ENCODE data around the gene MSI1.
A peak's percentile ranks its signal among the peaks of the same experiment; 100 is the strongest.
"Not testable (repeated sequence)": the region's sequence is repeated elsewhere in the genome, so short reads cannot be mapped to it uniquely, and the experiment has no call there.

MSI1 gene

GRCh38 chr12:120353556-120354317 is 15.2 kb downstream of the MSI1 start:
- no peak for DNase-seq

DNA sequence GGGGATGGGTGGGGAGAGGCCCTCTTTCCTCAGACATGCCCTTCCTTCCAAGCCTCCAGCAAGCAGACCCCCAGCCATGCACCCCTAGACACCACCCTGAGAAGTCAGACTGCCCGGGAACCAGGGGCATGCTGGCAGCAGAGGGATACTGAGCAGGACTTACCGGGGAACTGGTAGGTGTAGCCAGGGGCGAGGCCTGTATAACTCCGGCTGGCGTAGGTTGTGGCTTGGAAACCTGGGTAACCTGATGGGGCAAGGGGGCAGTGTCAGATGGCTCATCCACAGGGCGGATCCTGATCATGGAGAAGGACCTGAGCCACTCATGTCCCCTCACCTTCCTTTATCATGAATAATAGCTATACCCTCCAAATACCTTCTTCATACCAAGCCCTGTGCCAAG is 15.8 kb downstream of the MSI1 start:
- DNase-seq: no peak

DNA sequence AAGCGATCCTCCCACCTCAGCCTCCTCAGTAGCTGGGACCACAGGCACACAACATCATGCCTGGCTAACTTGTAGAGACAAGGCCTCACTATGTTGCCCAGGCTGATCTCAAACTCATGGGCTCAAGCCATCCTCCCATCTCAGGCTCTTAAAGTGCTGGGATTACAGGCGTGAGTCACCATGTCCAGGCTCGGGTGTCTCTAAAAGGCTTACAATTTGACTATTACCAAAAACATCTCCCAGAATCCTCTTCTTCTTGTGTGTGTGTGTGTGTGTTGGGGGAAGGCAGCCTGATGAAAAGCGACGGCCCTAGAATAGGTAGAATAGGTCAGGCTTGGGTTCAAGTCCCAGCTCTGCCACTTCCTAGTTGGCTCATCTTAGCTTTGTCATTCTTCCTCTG is 16.8 kb downstream of the MSI1 start:
- peak; percentile 20 for DNase-seq

DNA sequence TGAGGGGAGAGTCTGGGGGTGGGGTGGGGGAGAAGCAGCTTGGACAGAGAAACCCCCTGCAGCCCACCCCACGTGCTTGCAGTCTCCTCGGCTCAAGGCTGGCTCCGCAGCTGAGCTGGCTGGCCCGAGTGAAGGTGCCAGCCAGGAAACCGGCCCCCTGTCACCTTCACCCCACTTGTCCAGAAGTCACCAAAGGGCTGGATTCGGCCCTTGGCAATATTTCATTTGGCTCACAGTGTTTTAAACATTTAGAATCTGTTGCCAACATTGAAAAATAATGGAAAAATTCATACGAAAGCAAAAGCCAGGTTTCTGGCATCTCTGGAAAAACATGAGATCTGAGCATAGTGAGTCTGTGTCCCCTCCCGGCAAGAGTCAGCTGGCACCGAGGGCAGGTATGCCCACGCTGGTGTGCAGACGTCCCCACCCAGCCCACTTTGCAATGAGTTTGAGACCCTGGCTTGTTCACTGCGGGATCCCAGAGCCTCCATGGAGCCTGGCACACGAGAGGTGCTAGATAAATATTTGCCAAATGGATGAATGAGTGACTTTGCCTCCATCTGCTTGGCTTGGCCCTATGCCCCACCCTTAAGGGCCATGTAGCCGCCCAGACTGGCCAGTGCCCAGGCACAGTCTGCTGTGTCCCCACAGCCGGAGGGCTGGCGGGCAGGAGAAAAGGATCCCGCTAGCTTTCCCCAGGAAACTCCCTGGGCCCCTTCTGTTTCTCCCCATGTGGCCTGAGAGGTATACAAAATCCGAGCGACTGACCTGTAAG is 18.2 kb downstream of the MSI1 start:
- no peak for DNase-seq

DNA sequence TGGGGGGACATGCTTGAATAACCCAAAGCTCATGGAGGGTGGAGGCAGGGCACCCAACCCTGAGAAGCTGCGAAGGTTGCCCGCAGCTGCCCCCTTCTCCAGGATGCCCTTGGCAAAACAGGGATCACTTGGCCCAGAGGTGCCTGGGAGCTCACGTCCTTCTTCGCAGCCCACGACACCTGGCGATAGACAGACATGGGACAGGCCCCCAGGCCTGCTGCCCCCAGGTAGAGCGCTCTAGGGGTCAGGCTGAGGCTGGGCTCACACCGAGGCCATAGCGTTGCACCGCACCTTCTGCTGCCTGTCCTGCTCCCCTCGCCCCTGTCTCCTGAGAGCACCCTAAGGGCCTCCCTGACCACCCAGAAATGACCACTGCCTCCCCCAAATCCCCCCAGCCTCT is 21.2 kb downstream of the MSI1 start:
- DNase-seq: no peak

GRCh38 chr12:120346681-120347080 is 22.3 kb downstream of the MSI1 start:
- DNase-seq: no peak

GRCh38 chr12:120346031-120346430 is 22.9 kb downstream of the MSI1 start:
- DNase-seq: no peak

DNA sequence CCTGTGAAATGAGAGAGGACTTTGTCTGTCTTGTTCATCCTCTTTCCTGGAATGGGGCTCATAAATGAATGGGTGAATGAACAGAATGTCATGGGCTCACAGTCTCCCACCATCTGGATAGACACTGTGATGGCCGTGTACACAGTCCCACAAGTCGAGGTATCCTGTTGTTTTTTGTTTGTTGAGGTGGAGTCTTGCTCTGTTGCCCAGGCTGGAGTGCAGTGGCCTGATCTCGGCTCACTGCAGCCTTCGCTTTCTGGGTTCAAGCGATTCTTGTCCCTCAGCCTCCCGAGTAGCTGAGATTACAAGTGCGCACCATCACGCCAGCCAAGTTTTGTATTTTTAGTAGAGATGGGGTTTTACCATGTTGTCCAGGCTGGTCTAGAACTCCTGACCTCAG is 25.3 kb downstream of the MSI1 start:
- DNase-seq: no peak

- no peak for DNase-seq
Measured at GRCh38 chr12:120343039-120343537, 25.9 kb downstream of the MSI1 start.

GRCh38 chr12:120342175-120343038 is 26.6 kb downstream of the MSI1 start:
- no peak for DNase-seq

GRCh38 chr12:120339256-120339655 is 29.7 kb downstream of the MSI1 start:
- DNase-seq: no peak

DNA sequence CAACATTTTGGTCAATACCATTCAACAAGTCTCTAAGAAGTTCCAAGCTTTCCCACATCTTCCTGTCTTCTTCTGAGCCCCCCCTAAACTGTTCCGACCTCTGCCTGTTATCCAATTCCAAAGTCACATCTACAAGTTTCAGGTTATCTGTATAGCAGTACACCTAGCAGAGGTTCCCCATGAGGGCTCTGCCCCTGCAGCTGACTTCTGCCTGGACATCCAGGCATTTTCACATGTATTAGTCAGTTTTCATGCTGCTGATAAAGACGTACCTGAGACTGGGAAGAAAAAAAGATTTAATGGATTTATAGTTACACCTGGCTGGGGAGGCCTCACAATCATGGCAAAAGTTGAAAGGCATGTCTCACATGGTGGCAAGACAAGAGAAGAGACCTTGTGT is 31.2 kb downstream of the MSI1 start:
- DNase-seq: no peak

DNA sequence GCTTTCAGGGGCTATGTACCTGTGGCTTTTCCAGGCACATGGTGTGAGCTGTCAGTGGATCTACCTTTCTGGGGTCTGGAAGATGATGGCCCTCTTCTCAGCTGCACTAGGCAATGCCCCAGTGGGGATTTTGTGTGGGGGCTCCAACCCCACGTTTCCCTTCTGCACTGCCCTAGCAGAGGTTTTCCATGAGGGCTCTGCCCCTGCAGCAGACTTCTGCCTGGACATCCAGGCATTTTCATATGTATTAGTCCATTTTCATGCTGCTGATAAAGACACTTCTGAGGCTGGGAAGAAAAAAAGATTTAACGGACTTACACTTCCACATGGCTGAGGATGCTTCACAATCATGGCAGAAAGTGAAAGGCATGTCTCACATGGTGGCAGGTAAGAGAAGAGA is 32.6 kb downstream of the MSI1 start:
- DNase-seq: not testable (repeated sequence)

DNA sequence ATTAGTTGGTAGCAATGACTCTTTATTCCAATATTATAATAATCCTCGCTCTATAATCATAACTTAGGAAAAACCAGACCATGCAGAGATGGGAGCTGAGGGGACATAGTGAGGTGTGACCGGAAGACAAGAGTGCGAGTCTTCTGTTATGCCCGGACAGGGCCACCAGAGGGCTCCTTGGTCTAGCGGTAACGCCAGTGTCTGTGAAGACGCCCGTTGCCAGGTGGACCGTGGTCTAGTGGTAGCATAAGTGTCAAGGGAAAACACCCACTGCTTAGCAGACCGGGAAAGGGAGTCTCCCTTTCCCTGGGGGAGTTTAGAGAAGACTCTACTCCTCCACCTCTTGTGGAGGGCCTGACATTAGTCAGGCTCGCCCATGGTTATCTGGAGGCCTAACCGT is 33.5 kb downstream of the MSI1 start:
- peak; percentile 33 for DNase-seq

GRCh38 chr12:120332523-120332922 is 36.4 kb downstream of the MSI1 start:
- no peak for DNase-seq

DNA sequence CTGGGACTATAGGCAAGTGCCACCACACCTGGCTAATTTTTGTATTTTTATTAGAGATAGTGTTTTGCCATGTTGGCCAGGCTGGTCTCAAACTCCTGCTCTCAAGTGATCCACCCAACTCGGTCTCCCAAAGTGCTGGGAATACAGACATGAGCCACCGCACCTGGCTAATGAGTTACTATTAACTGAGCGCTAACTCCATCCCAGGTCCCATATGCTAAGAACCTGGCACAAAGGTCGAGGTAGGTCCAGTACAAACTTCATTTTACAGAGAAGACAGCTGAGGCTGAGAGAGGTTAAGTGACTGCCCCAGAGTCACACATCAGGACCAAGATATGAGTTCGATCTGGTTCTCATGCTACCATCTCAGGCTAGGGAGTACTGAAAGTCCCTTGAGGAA is 36.9 kb downstream of the MSI1 start:
- no peak for DNase-seq

GRCh38 chr12:120331390-120331789 is 37.6 kb downstream of the MSI1 start:
- no peak for DNase-seq

GRCh38 chr12:120328228-120328627 is 40.7 kb downstream of the MSI1 start:
- no peak for DNase-seq

GRCh38 chr12:120327593-120327992 is 41.4 kb downstream of the MSI1 start, which contains the start of gene PLA2G1B:
Gene PLA2G1B (minus strand): TSS chr12:120327779. CDS start chr12:120327753, 26 bp downstream.
- no peak for DNase-seq

DNA sequence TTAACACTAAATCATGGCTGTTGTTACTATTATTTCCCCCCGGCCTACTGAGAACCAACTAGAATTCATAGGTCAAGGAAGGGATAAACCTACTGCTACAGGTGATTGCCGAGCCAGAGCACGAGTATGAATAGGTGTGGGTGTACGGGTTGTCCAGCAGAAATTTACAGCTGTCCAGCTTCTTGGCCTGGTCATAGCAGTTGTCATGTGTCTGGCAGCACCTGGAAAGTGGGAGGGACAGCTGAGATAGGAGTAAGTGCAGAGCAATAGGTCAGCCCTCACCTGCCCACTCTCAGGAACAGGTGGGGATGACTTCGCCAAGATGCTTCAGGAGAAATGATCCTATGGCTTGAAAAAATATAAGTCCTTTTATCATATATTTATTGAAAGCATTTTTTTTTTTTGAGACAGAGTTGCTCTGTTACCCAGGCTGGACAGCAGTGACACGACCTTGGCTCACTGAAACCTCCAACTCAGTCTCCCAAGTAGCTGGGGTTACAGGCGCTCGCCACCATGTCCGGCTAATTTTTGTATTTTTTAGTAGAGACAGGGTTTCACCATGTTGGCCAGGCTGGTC is 44.0 kb downstream of the MSI1 start:
- no peak for DNase-seq

DNA sequence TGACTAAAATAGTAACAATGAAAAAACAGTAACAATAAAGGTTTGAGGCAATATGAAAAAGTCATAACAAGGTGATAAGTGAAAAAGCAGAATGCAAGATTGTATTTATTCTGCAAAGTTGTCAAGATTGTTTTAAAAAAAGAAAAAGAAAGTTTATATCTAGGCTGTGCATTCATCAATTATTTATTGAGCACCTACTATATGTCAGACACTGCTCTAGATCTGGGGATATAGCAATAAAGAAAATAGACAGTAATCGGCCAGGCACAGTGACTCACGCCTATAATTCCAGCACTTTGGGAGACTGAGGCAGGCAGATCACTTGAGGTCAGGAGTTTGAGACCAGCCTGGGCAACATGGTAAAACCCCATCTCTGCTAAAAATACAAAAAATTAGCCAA is 45.2 kb downstream of the MSI1 start:
- no peak for DNase-seq

- no peak for DNase-seq
Measured at GRCh38 chr12:120321382-120322202, 47.4 kb downstream of the MSI1 start.
